Measurements from ENCODE around the gene CHST6.
"Not testable (repeated sequence)": the region's sequence is repeated elsewhere in the genome, so short reads cannot be mapped to it uniquely, and the experiment has no call there.

Gene CHST6

DNA sequence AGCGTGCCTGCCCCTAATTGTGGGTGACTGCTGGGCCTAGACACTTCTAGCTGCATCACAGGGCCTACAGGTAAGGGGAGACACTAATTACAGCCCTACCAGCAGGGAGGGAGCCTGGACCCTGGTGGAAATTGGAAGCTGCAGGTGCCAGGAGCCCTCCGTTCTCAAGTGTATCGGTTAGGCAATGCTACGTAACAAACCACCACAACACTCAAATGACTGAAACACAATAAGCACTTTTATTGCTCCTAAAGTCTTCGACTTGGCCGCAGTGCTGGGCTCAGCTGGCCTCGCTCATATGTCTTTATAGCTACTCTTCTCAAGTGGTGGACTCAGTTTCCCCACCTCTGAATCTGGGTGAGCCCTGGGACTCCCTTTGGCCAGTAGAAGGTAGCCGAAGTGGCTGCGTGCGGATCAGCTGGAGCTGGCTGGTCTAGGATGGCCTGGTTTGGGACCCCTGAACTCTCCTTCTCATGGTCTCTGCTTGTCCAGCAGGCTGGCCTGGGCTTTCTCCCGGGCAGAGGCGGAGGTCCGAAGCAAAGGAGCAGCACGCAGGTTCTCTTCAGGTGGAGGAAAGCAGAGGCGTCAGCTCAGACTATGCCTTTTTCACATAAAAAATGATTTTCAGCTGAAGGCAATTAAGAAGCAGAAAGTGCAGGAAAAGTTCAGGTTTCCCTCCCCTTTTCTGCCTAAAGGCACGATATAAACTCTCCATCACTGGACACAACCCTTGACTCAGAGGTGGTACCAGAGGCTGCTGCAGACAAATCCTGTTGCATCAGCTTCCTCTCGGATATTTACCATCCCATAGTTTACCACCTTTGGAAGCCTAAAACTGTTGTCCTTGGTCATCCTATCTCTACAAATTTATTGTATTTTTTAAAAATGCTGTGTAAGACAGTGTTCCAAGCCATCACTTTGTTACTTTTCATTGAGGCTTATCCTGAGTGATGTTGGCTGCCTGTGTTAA, 22.0 kb downstream of the CHST6 start:
- DNase-seq = no peak

DNA sequence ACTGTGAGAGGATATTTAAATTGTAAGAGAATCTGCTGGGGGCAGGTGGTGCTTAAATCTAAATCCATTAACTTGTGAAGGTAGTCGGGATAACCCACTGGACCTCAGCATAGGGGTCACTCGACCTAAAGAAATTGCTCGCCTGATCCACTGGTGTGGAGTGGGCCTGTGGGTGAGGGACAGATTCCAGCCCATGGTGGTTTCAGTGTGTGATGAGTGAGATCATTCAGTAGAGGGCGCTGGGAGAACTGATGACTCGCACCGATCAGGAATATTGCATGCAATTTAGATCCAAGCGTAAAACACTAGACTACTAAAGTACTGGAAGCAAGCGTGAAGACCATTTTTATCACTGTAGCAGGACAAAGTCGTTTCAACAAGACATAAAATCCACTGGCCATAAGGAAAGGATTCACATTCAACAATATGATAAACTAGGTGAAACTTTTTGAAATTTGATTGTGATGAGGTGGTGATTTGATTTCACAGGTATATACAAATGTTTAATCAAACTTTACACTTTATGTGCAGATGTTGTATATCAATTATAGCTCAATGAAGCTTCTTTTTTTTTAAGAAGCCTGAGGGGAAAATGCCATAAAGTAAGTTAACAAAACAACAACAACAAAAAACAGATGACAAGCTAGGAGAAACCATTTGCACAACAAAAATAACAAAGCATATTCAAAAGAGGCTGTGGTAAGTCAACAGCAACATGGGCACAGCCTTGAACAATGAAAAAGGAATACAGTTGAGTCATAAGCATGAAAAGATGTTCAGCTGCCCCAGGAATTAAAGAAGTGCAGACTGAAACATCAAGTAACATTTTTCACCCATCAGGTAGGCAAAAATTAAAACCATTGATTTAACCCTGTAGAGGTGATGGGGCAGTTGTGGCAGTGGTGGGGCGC, 23.3 kb downstream of the CHST6 start:
- peak; percentile 44 for DNase-seq

DNA sequence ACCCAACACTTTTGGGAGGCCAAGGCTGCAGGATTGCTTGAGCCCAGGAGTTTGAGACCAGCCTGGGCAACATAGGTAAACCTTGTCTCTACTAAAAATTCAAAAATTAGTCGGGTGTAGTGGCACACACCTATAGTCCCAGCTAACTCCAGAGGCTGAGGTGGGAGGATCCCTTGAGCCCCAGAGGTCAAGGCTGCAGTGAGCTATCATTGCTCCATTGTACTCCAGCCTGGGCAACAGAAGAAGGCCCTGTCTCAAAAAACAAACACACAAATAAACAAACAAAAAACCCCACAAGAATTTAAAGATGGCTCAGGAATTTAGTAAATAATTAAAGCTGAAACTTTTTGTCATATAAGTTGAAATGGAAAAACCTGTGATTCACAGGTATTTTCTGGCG, 28.5 kb downstream of the CHST6 start:
- no peak for DNase-seq

DNA sequence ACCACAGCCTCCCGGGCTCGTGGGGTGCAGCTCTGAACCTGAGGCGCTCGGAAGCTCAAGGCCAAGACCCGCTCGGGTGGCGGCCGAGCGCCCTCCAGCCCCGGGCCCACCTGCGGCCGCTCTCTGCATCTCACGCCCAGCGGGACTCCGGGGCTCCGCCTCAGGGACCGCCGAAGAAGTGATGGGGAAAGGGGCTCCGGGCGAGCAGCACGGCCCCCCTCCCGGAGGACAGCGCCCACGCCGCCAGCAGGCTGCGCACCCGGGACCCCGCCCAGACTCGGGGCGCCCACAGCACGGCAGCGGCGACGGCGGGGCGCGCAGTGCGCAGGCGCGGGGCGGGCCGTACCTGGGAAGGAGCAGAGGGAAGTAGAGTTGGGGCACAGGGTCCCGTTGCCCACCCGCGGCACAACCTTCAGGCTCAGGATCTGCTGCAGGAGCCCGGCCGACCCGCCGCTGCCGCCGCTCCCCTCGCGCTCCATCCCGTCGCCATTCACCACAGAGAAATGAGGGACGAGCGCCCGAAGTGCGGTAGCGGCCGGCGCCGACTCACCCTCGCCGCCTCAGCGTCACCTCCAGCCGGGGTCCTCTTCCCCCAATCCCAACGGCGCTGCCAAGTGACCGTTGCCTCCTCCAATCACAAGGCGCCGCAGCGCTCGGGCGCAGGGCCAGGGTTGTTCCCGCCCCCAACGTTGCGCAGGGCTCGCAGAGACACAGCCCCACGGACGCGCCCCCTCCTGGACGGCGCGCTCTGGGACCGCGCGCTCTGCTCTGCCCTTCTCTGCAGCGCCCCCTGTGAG, 30.9 kb downstream of the CHST6 start, which contains the start of gene TMEM170A:
Gene TMEM170A, minus strand, starts transcription at position 568 of the 797 bp plus-strand sequence. Its CDS starts 89 bp downstream, at position 479.
- DNase-seq = peak; percentile 89

DNA sequence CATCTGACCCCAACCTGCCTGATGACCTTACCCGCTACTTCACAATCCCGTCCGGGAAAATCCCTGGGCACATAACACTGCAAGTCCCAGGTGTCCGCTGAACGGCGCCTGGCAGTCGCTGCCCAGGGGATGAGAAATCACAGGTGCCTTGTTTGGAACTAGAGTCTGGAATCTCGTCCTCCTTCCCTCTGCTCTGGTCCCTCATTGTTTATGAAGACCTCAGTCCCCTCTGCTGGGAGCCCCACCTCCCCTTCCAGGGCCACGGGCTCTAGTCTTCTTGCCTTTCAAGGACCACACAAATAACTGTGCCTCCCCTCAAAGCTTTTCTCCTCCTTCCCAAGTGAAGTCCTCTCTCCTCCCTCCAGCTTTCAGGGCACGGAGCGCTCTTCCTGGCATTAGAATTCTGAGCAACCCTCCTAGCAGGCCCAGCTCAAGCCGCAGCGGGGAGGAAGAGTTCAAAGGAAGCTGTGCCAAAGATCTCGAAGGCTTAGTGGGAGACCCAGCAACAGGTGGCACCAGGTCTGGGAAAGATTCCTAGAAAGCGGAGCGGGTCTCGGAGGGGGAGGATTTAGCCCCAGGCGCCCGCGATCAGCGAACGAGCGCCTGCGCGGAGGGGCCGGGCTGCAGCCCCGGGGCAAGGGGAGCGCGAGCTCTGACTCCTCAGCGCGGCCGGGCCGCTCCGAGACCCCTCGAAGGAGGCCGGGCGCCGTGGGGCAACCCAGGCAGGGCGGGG, 31.7 kb downstream of the CHST6 start:
- DNase-seq = peak; percentile 38

DNA sequence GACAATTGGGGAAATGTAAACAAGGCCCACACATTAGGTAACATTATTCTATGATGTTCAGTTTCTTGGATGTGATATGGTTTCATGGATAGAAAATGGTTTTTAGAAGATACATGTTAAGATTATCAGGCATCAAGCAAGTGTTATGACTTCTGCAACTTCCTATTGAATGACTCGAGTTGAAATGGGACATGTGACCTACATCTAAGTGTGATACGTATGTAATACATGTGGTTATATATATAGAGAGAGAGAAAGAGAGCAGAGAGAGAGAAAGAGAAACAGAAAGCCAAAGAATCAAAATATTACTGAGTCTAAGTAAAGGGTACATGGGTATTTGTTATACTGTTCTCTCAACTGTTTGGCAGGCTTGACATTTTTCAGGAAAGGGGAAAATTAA, 32.4 kb downstream of the CHST6 start:
- no peak for DNase-seq

DNA sequence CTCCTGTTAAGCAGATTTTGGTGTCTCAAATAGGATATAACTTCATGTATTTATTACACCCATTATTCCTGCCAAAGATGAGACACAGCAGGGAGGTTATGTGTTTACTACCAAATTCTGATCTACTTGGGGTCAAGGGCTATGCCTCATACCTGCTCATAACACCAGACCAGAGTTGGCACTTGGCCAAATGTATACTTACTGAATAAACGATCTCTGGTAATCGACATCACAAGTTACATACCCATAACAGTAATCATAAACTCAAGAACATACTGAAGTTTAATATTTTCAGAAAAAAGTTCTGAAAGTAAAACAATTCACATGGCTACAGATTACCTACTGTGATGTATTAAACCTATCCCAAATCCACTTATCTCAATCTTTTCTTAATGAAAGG, 33.7 kb downstream of the CHST6 start:
- no peak for DNase-seq

DNA sequence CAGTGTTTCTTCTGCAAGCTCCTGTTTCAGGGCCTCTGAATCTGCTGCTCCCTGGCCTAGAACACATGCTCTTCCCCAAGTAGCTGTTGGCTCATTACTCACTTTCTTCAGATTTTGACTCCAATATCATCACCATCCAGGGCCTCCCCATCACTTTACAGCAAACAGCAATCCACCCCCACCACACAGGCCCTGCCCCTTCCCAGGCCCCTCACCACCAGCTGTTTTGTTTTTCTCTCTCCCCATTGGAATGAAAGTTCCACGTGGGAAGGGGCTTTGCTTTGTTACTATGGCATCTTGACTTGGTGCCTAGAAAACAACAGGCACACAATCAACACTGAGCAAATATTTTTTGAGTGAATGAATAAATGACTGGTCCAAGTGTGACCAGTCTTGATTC, 34.8 kb downstream of the CHST6 start:
- DNase-seq = no peak

DNA sequence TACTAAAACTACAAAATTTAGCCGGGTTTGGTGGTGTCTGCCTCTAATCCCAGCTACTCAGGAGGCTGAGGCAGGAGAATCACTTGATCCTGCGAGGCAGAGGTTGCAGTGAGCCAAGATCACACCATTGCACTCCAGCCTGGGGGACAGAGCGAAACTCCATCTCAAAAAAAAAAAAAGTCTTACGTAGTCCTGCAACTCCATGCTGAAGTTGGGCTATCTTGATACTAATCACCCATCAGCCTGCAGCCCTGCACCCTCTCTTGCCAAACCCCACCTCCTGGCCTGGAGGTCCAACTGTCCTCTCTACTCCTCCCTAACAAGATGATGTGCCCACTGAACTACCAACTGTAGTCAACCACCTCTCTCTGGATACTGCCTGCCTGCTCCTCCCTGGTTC, 35.5 kb downstream of the CHST6 start:
- no peak for DNase-seq

DNA sequence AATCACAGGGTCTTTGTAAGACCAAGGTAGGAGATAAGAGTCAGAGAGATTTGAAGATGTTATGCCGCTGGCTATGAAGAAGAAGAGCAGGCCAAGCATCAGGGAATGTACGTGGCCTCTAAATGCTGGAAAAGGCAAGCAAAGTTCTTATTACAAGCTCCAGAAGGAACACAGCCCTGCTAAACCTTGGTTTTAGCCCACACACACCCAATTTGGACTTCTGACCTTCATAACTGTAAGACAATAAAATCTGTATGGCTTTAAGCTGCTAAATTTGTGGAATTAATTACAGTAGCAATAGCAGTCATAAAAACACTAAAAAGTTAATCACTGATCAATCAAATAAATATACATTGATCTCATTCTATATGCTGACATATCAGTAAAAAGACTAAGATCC, 36.8 kb downstream of the CHST6 start:
- no peak for DNase-seq

DNA sequence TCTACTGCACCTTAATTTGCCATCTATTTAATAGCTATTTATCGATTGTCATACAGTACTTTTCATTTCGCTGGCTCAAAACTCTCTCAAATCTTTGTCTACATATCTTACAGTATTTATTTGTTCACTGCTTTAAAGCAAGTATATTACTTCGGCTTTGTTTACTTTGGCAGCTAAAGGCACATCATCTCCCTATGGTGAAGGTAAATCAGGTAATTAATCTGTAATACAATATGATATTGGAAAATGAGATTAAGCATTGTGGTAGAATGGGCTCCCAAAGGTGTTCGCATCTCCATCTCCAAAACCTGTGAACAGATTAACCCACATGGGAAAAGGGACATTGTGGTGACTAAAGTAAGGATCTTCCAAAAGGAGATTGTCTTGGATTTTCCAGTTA, 37.2 kb downstream of the CHST6 start:
- DNase-seq = no peak

DNA sequence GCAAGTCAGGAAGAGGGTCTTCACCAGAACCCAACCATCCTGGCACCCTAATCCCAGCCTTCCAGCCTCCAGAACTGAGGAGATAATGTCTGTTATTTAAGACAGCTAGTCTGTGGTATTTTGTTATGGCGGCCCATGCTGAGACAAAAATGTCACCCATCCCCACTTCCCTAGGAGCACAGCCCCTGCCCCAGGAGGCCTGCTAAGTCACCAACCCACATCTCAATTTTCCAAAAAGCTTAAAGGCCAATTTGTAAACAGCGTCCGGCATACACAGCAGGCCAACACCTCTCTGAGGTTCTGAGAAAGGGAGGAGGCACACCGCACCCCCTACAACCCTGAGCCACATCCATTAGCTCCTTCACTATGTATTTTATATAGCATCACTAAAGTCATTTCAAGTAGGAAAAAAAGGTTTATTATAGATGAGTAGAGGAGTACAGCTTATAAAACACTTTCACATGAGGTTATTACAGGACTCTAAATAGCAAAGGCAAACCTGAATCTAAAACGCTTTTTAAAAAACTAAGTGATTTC, 37.7 kb downstream of the CHST6 start:
- DNase-seq = no peak

DNA sequence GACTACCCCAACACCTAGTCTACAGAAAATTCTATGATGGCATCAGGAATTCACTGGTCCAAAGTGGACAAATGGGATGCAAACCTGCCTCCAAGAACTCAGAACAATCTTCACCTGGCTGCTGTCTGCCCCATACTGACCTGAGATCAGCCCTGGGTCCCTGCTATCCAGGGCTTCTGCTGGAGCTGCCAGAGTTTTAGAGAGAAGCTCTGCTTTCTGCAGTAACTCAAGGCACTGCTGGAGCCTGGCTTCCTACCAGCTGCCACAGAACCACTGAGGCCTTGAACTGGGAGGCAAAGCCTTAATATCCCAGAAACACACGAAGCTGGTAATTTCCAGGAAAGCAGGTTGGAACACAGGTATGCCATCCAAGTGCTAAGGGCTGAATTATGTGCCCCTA, 38.3 kb downstream of the CHST6 start:
- DNase-seq = no peak

DNA sequence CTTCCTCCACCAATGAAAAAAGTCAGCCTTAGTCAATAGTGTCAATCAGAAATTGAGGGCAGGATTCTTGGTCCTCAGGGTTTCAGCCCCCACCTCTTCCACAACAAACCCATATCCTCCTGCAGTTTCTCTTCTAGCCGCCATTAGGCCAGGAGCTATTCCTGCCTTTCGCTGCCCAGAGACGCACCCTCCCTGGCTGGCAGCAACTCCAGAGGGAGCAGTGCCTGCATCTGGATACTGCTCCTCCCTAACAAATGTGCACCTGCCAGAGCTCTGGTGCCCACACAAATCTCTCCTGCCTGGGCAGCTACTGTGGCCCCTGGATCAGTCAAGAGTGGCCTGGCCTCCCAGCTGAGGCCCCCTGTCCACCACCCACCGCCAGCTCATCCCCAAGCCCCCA, 38.8 kb downstream of the CHST6 start:
- DNase-seq = not testable (repeated sequence)

DNA sequence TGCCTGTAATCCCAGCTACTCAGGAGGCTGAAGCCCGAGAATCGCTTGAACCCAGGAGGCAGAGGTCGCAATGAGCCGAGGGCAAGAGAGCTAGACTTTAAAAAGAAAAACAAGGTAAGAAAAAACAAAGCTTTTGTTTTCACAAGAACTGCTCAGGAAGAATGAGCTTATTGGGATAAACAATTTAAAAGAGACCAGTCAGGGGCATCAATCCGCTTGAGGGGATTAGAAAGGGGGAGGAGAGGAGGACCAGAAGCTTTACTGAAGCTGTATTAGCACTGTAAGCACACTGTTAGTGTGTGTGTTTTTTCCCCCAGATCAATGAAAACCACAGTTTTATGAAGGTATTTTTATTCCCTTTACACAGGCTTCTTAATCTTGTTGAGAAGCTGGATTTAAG, 39.6 kb downstream of the CHST6 start:
- DNase-seq = no peak

DNA sequence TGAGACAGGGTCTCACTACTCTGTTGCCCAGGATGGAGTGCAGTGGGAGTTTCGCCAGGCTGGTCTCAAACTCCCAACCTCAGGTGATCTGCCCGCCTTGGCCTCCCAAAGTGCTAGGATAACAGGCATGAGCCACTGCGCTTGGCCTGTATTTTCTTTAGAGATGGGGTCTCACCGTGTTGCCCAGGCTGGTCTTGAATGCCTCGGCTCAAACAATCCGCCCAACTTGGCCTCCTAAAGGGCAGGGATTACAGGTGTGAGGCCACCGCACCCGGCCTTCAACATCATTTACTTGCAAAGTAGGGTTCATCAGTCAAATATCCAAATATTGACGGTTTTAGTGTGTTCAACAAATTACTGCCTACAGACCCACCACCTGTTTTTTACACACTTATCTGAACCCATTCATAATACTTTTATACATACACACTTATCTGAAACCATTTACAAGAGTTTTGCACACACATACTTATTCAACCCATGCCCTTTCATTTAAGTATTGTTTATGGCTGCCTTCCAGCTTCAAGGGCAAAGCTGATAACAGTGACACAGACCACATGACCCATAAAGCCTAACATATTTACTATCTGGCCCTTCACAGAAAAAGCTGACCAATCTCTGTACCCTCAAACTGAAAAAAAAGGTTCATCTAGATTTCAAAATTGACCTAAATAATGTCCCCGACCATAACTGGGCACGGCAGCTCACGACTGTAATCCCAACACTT, 42.6 kb downstream of the CHST6 start:
- DNase-seq = no peak

DNA sequence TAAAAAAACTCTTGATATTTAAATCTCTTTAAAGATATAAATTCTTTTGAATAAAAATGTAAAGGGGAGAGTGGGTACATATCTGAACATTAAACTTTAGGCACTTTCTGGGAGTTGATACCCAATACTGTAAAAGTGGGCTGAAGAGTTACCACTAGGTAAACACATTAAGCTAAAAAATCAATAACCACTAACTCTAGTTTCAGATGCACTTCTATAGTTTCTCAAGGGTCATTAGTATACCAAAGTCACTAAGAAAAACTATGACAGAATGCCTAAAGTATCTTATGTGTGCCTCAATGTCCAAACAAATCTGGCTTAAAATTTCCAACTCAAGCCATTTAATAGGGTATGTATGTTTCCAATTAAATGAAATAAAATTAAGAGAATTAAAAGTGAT, 48.8 kb downstream of the CHST6 start:
- no peak for DNase-seq

DNA sequence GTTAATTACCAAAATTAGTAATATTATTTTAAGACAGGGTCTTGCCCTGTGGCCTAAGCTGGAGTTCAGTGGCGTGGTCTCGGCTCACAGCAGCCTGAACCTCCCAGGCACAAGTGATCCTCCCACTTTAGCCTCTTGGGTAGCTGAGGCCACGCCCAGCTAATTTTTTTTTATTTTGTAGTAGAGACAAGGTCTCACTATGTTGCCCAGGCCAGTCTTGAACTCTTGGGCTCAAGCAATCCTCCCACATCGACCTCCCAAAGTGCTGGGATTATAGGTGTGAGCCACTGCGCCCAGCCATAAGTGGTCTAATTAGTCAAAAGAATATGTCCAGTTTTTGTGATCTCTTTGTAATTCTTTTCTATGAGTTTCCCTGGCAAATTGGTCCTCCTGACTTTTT, 49.9 kb downstream of the CHST6 start:
- no peak for DNase-seq

DNA sequence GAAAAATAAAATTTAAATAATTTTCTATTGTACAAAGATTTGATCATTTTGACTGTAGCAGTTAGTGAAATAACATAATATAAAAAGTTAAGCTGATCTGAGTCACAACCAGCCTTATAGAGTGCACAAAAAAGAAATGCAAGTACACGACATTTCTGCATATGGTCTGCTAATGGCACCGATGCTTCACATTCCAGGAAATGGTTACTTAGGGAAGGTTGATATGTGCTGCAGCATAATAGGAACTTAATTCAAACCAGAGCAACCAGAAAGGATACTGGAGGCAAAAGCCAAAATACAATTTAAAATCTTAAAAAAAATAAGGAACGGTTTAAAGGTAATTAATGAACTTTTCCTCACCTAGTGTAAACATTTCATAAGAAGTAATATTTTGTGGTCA, 51.9 kb downstream of the CHST6 start:
- DNase-seq = no peak

DNA sequence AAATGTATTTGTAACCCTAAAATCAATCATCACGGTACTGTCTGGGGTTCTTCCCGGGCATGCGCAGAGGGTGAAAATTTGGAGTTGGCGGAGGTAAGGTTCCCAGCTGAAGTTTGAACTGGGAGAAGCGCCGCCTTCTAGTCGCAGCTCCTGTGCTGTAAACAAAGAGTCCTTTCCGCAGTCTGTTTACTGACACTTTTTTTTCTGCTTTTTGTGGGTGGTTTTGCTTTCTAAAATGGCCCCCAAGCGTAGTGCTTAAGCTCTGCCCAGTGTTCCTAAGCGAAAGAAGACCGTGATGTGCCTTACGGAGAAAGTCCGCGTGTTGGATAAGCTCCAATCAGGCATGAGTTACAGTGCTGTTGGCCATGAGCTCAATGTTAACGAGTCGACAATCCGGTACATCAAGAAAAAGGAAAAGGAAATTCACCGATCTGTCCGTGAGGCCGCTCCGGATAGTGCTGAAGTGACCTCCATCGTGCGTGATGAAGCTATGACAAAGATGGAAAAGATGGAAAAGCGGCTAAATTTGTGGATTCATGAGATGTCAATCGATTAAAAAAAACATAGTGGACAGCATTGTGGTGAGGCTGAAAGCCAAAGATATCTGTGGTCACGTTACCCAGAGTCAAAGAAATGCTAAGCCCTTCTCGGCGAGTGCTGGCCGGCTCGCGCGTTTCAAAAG, 61.4 kb downstream of the CHST6 start:
- DNase-seq = peak; percentile 84

Measured in NCI-H1105 treated with DMSO at 0.1 percent for 48 hours (cell line).